ENCODE results near the gene DBN1. TPM values are rescaled to one million over a fixed set of nuclear protein-coding genes. Genes with fewer than 3 reads are reported as not detected.

DBN1 gene
- total and polyA plus RNA-seq, 2 donors (not counting 3 experiments of a cell fraction or from before 2014, with no cell fraction given): 198 to 336 TPM

DNA sequence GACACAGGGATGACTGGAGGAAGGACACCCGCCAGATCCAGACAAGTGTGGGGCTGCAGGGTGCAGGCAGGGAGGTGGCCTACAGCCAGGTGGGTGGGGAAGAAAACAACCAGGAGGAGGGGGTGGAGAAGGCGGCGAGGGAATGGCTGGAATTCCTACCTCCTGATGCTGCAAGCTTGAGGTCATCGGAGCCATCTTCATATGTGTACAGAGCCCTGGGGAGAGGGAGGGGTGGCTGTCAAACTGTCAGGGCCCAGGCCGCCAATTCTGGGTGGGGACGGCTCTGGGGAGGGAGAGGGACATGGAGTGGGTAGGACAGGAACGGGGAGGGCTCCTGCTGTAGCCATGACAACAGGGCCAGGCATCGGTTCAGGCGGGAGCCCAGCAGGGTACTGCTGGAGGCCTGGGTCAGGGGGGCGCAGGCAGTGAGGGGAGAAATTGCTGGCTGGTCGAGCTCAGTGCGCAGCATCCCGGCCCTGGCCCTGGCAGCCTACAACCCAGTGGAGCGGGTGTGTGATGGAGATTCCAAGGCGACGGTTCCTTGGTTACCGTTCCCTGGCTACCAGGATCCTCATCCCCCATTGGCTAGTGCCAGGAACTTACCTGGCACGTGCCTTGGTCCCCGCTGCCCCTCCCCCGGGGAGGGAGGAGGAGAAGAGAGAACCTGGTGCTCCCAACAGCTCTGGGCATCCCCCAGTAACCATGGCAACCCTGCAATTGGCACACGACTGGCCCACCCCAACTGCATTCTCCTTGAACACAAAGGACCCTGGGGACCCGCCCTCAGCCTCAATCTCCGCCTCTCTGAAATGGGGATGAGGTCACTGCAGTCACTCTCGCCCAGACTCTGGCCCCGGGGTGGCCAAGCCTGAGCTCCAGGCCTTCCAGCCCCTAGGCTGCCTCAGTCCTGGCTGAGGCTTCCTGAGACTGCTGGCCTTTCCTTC, 4.5 kb downstream of the DBN1 start:
- H3K9me1 ChIP-seq (replicated peaks; ENCODE audit: control insufficient read depth, extremely low read depth, insufficient read depth, low read length): no peaks in the 10 kb centered on the region
- BruUV-seq (replicated peaks): no TSS peak
- no peak overlapping the region for H3K4me3 ChIP-seq (replicated peaks in 1 of 3; ENCODE audit: insufficient read depth in 1 of 3, low read depth in 1 of 3, low read length in 3 of 3)
- peaks cover 49% of the 10 kb centered on the region for H3K79me2 ChIP-seq (ENCODE audit: control insufficient read depth, insufficient read depth, low read length)
- H2AFZ ChIP-seq (ENCODE audit: low read depth, low read length): no peak overlapping the region
- H3K9ac ChIP-seq (replicated peaks; ENCODE audit: extremely low read depth, insufficient read depth, low read length): no peak overlapping the region
- no peaks in the 10 kb centered on the region for H3K9me3 ChIP-seq (replicated peaks; ENCODE audit: control insufficient read depth, insufficient read depth, low read length)
- no peaks in the 10 kb centered on the region for H4K20me1 ChIP-seq (replicated peaks; ENCODE audit: control insufficient read depth, extremely low read depth, insufficient read depth, low read length)
- no peaks in the 10 kb centered on the region for H3K27me3 ChIP-seq (ENCODE audit: control insufficient read depth in 2 of 2, insufficient read depth in 2 of 2, low read length in 2 of 2)
- no peak for TF ChIP-seq GATA2 (IDR thresholded peaks at IDR 0.05; ENCODE audit: insufficient read depth, insufficient read length, low read depth, low read length)
- no peak for TF ChIP-seq JUN (IDR thresholded peaks at IDR 0.05; ENCODE audit: borderline replicate concordance, insufficient read depth, insufficient read length, low read depth)
- peak; percentile 29 for TF ChIP-seq POLR2A (IDR thresholded peaks at IDR 0.05; ENCODE audit: low read depth, low read length)
- TF ChIP-seq, protein P1, sequence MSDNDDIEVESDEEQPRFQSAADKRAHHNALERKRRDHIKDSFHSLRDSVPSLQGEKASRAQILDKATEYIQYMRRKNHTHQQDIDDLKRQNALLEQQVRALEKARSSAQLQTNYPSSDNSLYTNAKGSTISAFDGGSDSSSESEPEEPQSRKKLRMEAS (IDR thresholded peaks at IDR 0.05; ENCODE audit: insufficient read depth, insufficient read length): no peak
- TF ChIP-seq EZH2 (IDR thresholded peaks at IDR 0.05; ENCODE audit: borderline replicate concordance, low read depth, low read length, severe bottlenecking): no peak
- TF ChIP-seq FOS (IDR thresholded peaks at IDR 0.05; ENCODE audit: borderline replicate concordance, insufficient read depth, low read length): no peak
- TF ChIP-seq MYC (IDR thresholded peaks at IDR 0.05; ENCODE audit: low read depth, low read length): no peak
- TF ChIP-seq, protein P2, sequence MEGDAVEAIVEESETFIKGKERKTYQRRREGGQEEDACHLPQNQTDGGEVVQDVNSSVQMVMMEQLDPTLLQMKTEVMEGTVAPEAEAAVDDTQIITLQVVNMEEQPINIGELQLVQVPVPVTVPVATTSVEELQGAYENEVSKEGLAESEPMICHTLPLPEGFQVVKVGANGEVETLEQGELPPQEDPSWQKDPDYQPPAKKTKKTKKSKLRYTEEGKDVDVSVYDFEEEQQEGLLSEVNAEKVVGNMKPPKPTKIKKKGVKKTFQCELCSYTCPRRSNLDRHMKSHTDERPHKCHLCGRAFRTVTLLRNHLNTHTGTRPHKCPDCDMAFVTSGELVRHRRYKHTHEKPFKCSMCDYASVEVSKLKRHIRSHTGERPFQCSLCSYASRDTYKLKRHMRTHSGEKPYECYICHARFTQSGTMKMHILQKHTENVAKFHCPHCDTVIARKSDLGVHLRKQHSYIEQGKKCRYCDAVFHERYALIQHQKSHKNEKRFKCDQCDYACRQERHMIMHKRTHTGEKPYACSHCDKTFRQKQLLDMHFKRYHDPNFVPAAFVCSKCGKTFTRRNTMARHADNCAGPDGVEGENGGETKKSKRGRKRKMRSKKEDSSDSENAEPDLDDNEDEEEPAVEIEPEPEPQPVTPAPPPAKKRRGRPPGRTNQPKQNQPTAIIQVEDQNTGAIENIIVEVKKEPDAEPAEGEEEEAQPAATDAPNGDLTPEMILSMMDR (IDR thresholded peaks at IDR 0.05; ENCODE audit: extremely low read depth in 1 of 2, insufficient read depth in 1 of 2, low read depth in 1 of 2, low read length in 2 of 2): no peak
- TF ChIP-seq POLR2AphosphoS5 (IDR thresholded peaks at IDR 0.05; ENCODE audit: insufficient read depth, low read depth, low read length): peak; percentile 17
- H3K4me1 ChIP-seq (ENCODE audit: control insufficient read depth, extremely low read depth, insufficient read depth, low read length): peaks cover 31% of the 10 kb centered on the region
- dilution Hi-C loops (cut with MboI; ENCODE audit: extremely low pct_ligation_motif_present, low sequenced_read_pairs): no loop called here
- DNase-seq (ENCODE audit: low read depth, low spot score) (no peak), FAIRE-seq (no peak)
- ChIA-PET POLR2A (no interaction called here), CTCF (interaction anchor here (0.7 to 4.5 kb wide), 5 partner anchors 12 to 78 kb away, joined by 3 to 57 read pairs (median 3); no protein-coding TSS in a partner anchor)
- peak overlapping the region; percentile 16 for H3K27ac ChIP-seq (ENCODE audit: insufficient read depth, low read depth, low read length)
- H3K4me2 ChIP-seq (ENCODE audit: insufficient read depth, low read length): no peak overlapping the region
- intact Hi-C loops (cut with micrococcal nuclease): no loop called here
- peaks cover 16 to 34% of the 10 kb centered on the region in 2 experiments for H3K36me3 ChIP-seq (ENCODE audit: control insufficient read depth in 2 of 2, extremely low read depth in 1 of 2, insufficient read depth in 2 of 2, low read length in 2 of 2)
